H9 (cell line): ENCODE results near the gene MPPE1. TPM values are rescaled to one million over a fixed set of nuclear protein-coding genes. Genes with fewer than 3 reads are reported as not detected.
A peak's percentile ranks its signal among the peaks of the same experiment; 100 is the strongest.

Source experiments
- DNase-seq: peaks from one replicate; pipeline ENCODE4 v3.0.0-alpha.2; 2017
- H2AFZ ChIP-seq: one replicate; pipeline ENCODE4 v1.6.1; 2013; ENCODE audit warnings: mild to moderate bottlenecking, low read length, control low read depth, moderate library complexity
- H2AK5ac ChIP-seq: 2 replicates; pipeline ENCODE4 v1.6.1; 2013; ENCODE audit warnings: low read length, control low read depth, mixed read lengths; ENCODE audit not compliant: insufficient read length
- H2BK120ac ChIP-seq: one replicate; pipeline ENCODE4 v1.6.1; 2013; ENCODE audit warnings: low read depth, mild to moderate bottlenecking, low read length, control low read depth, inconsistent platforms; ENCODE audit not compliant: poor library complexity, severe bottlenecking
- H2BK12ac ChIP-seq: 2 replicates; pipeline ENCODE4 v1.6.1; 2013; ENCODE audit warnings: low read length, control low read depth, mixed read lengths, low read depth; ENCODE audit not compliant: insufficient read length
- H2BK15ac ChIP-seq: 2 replicates; pipeline ENCODE4 v1.6.1; 2013; ENCODE audit warnings: low read depth, low read length, control low read depth
- H2BK20ac ChIP-seq: one replicate; pipeline ENCODE4 v1.6.1; 2013; ENCODE audit warnings: low read depth, mild to moderate bottlenecking, low read length, control low read depth, inconsistent platforms; ENCODE audit not compliant: poor library complexity, severe bottlenecking
- H2BK5ac ChIP-seq: 2 replicates; pipeline ENCODE4 v1.6.1; 2013; ENCODE audit warnings: low read length, control low read depth, mixed read lengths; ENCODE audit not compliant: insufficient read length
- H3K14ac ChIP-seq: 2 replicates; pipeline ENCODE4 v1.6.1; 2013; ENCODE audit warnings: low read length, control low read depth; ENCODE audit not compliant: insufficient read depth
- H3K18ac ChIP-seq: 2 replicates; pipeline ENCODE4 v1.6.1; 2013; ENCODE audit warnings: low read depth, mild to moderate bottlenecking, mixed read lengths, low read length, control low read depth; ENCODE audit not compliant: insufficient read length
- H3K23ac ChIP-seq: 2 replicates; pipeline ENCODE4 v1.6.1; 2013; ENCODE audit warnings: low read length, control low read depth, mixed read lengths, low read depth; ENCODE audit not compliant: insufficient read length
- H3K23me2 ChIP-seq: 2 replicates; pipeline ENCODE4 v1.6.1; 2013; ENCODE audit warnings: low read depth, mild to moderate bottlenecking, mixed read lengths, low read length, control low read depth; ENCODE audit not compliant: insufficient read length, poor library complexity, severe bottlenecking
- H3K27ac ChIP-seq: 2 replicates; pipeline ENCODE4 v1.5.1; 2013; ENCODE audit warnings: low read length, control low read depth, mixed read lengths, low read depth; ENCODE audit not compliant: insufficient read length
- H3K27me3 ChIP-seq: 2 replicates; pipeline ENCODE4 v1.6.1; 2013; ENCODE audit warnings: low read length, control low read depth, inconsistent platforms; ENCODE audit not compliant: insufficient read depth
- H3K4ac ChIP-seq: 2 replicates; pipeline ENCODE4 v1.6.1; 2013; ENCODE audit warnings: low read depth, mild to moderate bottlenecking, control low read depth, inconsistent platforms, low read length, moderate library complexity
- H3K4me1 ChIP-seq: 2 replicates; pipeline ENCODE4 v1.6.1; 2013; ENCODE audit warnings: low read length, control low read depth, inconsistent platforms; ENCODE audit not compliant: insufficient read depth
- H3K4me2 ChIP-seq: 2 replicates; pipeline ENCODE4 v1.6.1; 2013; ENCODE audit warnings: low read length, control low read depth, mixed read lengths; ENCODE audit not compliant: insufficient read length, insufficient read depth
- H3K56ac ChIP-seq: 2 replicates; pipeline ENCODE4 v1.6.1; 2013; ENCODE audit warnings: low read depth, mild to moderate bottlenecking, mixed read lengths, low read length, control low read depth; ENCODE audit not compliant: insufficient read length
- H3K79me1 ChIP-seq: 2 replicates; pipeline ENCODE4 v1.6.1; 2013; ENCODE audit warnings: low read depth, mild to moderate bottlenecking, moderate library complexity, low read length, control low read depth, inconsistent platforms; ENCODE audit not compliant: insufficient read depth, poor library complexity, severe bottlenecking
- H3K79me2 ChIP-seq: 2 replicates; pipeline ENCODE4 v1.6.1; 2013; ENCODE audit warnings: low read length, control low read depth, inconsistent platforms; ENCODE audit not compliant: insufficient read depth
- H3K9ac ChIP-seq: 2 replicates; pipeline ENCODE4 v1.6.1; 2013; ENCODE audit warnings: low read length, control low read depth, mixed read lengths; ENCODE audit not compliant: insufficient read length; ENCODE audit errors: extremely low read depth
- H3K9me3 ChIP-seq: one replicate; pipeline ENCODE4 v1.6.1; 2013; ENCODE audit warnings: low read depth, low read length, inconsistent platforms; ENCODE audit not compliant: control insufficient read depth
- H3T11ph ChIP-seq: one replicate; pipeline ENCODE4 v1.6.1; 2013; ENCODE audit warnings: mild to moderate bottlenecking, low read length, control low read depth, inconsistent platforms
- H4K20me1 ChIP-seq: one replicate; pipeline ENCODE4 v1.6.1; 2013; ENCODE audit not compliant: control insufficient read depth, insufficient read length, insufficient read depth
- H4K5ac ChIP-seq: 2 replicates; pipeline ENCODE4 v1.6.1; 2013; ENCODE audit warnings: low read depth, mild to moderate bottlenecking, mixed read lengths, low read length, control low read depth; ENCODE audit not compliant: insufficient read length
- H4K8ac ChIP-seq: replicated peaks from 2 replicates; pipeline ENCODE4 v1.6.1; 2013; ENCODE audit warnings: low read length, control low read depth, mixed read lengths, low read depth; ENCODE audit not compliant: insufficient read length
- H4K91ac ChIP-seq: 2 replicates; pipeline ENCODE4 v1.6.1; 2013; ENCODE audit warnings: low read depth, mild to moderate bottlenecking, moderate library complexity, mixed read lengths, low read length, control low read depth; ENCODE audit not compliant: insufficient read length
- H3K27ac Mint-ChIP-seq, 3 experiments: 2 replicates in 2 of 3; 3 replicates in 1 of 3; pipeline ENCODE4 v1.8.0; 2020 to 2021; ENCODE audit warnings: mixed read lengths in 3 of 3, mild to moderate bottlenecking in 1 of 3, moderate library complexity in 1 of 3
- H3K27me3 Mint-ChIP-seq: 2 replicates; pipeline ENCODE4 v1.8.0; 2021; ENCODE audit warnings: low read depth, mild to moderate bottlenecking, moderate library complexity, mixed read lengths
- H3K36me3 Mint-ChIP-seq, 3 experiments: 2 replicates in 2 of 3; 3 replicates in 1 of 3; pipeline ENCODE4 v1.8.0; 2020 to 2021; ENCODE audit warnings: low read depth in 3 of 3, mixed read lengths in 3 of 3; ENCODE audit not compliant: insufficient read depth in 1 of 3
- H3K4me1 Mint-ChIP-seq, 2 experiments: 2 replicates each; pipeline ENCODE4 v1.8.0; 2020; ENCODE audit warnings: mixed read lengths in 2 of 2
- H3K4me3 Mint-ChIP-seq, 2 experiments: 2 replicates in 1 of 2; 3 replicates in 1 of 2; pipeline ENCODE4 v1.8.0; 2020 to 2021; ENCODE audit warnings: mild to moderate bottlenecking in 2 of 2, mixed read lengths in 2 of 2, moderate library complexity in 1 of 2
- H3K9me3 Mint-ChIP-seq, 2 experiments: 2 replicates in 1 of 2; 3 replicates in 1 of 2; pipeline ENCODE4 v1.8.0; 2020; ENCODE audit warnings: mild to moderate bottlenecking in 2 of 2, mixed read lengths in 2 of 2, moderate library complexity in 1 of 2
- CTCF ChIP-seq: fragments of 200-600 bp; sonication (generic); conservative IDR thresholded peaks from 3 replicates; pipeline ENCODE4 v1.8.0; 2021; ENCODE audit warnings: antibody characterized with exemption, mild to moderate bottlenecking
- WGBS: extraction: QIAGEN DNeasy Blood & Tissue Kit; methylation state at CpG from one replicate; pipeline ENCODE4 v1.1.7; 2013; ENCODE audit warnings: missing lambda C conversion rate, low lambda C conversion rate, mixed read lengths; ENCODE audit not compliant: insufficient read length; ENCODE audit errors: extremely low coverage; 5-methylcytosine and 5-hydroxymethylcytosine counted together
- total RNA-seq: library from RNA; stranded (reverse); gene quantifications from 2 replicates; pipeline ENCODE4 v1.2.1, GENCODE V29; 2021

MPPE1 gene
- total RNA-seq, 1 experiment from 2014 or later: 13.2 TPM

GRCh38 chr18:11868230-11868629 is 39.9 kb downstream of the MPPE1 start:
- WGBS: no CpG with 5 or more reads among the region's 8 CpGs
- Histone ChIP-seq H2BK20ac (no peak overlapping the region), H4K91ac (no peak overlapping the region), H3K4me2 (no peak overlapping the region), H2BK5ac (no peak overlapping the region), H3K23ac (no peak overlapping the region), H3K9ac (no peak overlapping the region), H3K18ac (no peak overlapping the region), H2BK12ac (no peak overlapping the region), H2AK5ac (no peak overlapping the region), H2BK15ac (no peak overlapping the region), H3K4me1 (peaks cover 4% of the 10 kb centered on the region), H4K8ac (peak overlapping the region; percentile 18), H3K79me1 (no peaks in the 10 kb centered on the region), H3K56ac (no peak overlapping the region), H4K5ac (no peak overlapping the region), H3K27ac (no peak overlapping the region), H3T11ph (no peak overlapping the region), H4K20me1 (no peaks in the 10 kb centered on the region), H3K4ac (no peak overlapping the region), H2AFZ (no peak overlapping the region), H3K23me2 (no peaks in the 10 kb centered on the region), H3K27me3 (no peaks in the 10 kb centered on the region), H2BK120ac (no peak overlapping the region), H3K79me2 (no peaks in the 10 kb centered on the region), H3K9me3 (no peaks in the 10 kb centered on the region), H3K14ac (no peak overlapping the region)
- TF ChIP-seq CTCF: no peak
- no peaks in the 10 kb centered on the region for H3K9me3 Mint-ChIP-seq
- H3K4me3 Mint-ChIP-seq: no peak overlapping the region
- DNase-seq: no peak
- H3K36me3 Mint-ChIP-seq: peaks cover 8 to 36% (median 13%) of the 10 kb centered on the region in 3 experiments; a peak in 6 of 7 replicates
- H3K4me1 Mint-ChIP-seq: peaks cover 7 to 8% of the 10 kb centered on the region in 2 experiments
- peak overlapping the region in 2 of 3 experiments; percentile 57 to 70; a peak in 3 of 7 replicates for H3K27ac Mint-ChIP-seq
- H3K27me3 Mint-ChIP-seq: no peaks in the 10 kb centered on the region
